ENCODE measurements around the gene MAD1L1.

DNA sequence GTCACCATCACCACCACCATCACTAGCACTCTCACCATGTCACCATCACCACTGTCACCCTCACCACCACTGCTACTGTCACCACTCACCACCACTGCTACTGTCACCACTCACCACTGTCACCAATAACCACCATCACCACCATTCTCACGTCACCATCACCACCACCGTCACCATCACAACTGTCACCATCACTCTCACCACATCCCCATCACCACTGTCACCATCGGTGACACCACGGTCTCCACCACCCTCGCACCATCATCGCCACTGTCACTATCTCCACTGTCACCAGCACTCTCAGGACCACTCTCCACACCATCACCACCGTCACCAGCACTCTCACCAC is 130.4 kb downstream of the MAD1L1 start:
- TF ChIP-seq, protein P1, sequence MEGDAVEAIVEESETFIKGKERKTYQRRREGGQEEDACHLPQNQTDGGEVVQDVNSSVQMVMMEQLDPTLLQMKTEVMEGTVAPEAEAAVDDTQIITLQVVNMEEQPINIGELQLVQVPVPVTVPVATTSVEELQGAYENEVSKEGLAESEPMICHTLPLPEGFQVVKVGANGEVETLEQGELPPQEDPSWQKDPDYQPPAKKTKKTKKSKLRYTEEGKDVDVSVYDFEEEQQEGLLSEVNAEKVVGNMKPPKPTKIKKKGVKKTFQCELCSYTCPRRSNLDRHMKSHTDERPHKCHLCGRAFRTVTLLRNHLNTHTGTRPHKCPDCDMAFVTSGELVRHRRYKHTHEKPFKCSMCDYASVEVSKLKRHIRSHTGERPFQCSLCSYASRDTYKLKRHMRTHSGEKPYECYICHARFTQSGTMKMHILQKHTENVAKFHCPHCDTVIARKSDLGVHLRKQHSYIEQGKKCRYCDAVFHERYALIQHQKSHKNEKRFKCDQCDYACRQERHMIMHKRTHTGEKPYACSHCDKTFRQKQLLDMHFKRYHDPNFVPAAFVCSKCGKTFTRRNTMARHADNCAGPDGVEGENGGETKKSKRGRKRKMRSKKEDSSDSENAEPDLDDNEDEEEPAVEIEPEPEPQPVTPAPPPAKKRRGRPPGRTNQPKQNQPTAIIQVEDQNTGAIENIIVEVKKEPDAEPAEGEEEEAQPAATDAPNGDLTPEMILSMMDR (CRISPR knock-in tag; IDR thresholded peaks at IDR 0.05) = no peak
- no peak for TF ChIP-seq CEBPB (IDR thresholded peaks at IDR 0.05; ENCODE audit: borderline replicate concordance, low read depth, low read length)

All from HepG2 (cell line).